Liver (tissue), 9 donors: ENCODE data around the gene TTYH3. TPM values are rescaled to one million over a fixed set of nuclear protein-coding genes. Genes with fewer than 3 reads are reported as not detected.

Source experiments
- DNase-seq: peaks from one replicate; pipeline ENCODE4 v3.0.0-alpha.2; 2017; ENCODE audit warnings: low spot score
- H3K27ac ChIP-seq, 2 donors: one replicate each; pipeline ENCODE4 v1.7.0; 2013; ENCODE audit warnings: inconsistent platforms in 2 of 2, low read length in 2 of 2, control low read depth in 1 of 2, low read depth in 1 of 2, mild to moderate bottlenecking in 1 of 2
- H3K27me3 ChIP-seq, 4 donors: one replicate each; pipeline versions ENCODE4 v1.6.1 to v1.7.0; 2013; ENCODE audit warnings: low read length in 3 of 4, inconsistent platforms in 1 of 4, mild to moderate bottlenecking in 1 of 4, moderate library complexity in 1 of 4; ENCODE audit not compliant: control insufficient read depth in 4 of 4, insufficient read depth in 4 of 4
- H3K36me3 ChIP-seq, 4 donors: one replicate each; pipeline versions ENCODE4 v1.6.1 to v1.7.0; 2013; ENCODE audit warnings: low read length in 3 of 4, mild to moderate bottlenecking in 3 of 4, low read depth in 1 of 4, moderate library complexity in 1 of 4; ENCODE audit not compliant: control insufficient read depth in 4 of 4, insufficient read depth in 3 of 4
- H3K4me1 ChIP-seq, 4 donors: one replicate each; pipeline versions ENCODE4 v1.6.1 to v1.7.0; 2013; ENCODE audit warnings: low read length in 3 of 4, mild to moderate bottlenecking in 3 of 4, moderate library complexity in 1 of 4; ENCODE audit not compliant: control insufficient read depth in 4 of 4, insufficient read depth in 4 of 4
- H3K4me3 ChIP-seq, 3 donors: one replicate each; pipeline versions ENCODE4 v1.6.1 to v1.7.0; 2013; ENCODE audit warnings: low read length in 3 of 3, control low read depth in 1 of 3, low read depth in 1 of 3, mild to moderate bottlenecking in 1 of 3
- H3K9ac ChIP-seq, 2 donors: one replicate each; pipeline ENCODE4 v1.7.0; 2013; ENCODE audit warnings: low read length in 2 of 2, mild to moderate bottlenecking in 2 of 2, moderate library complexity in 2 of 2, control low read depth in 1 of 2, low read depth in 1 of 2
- H3K9me3 ChIP-seq, 4 donors: one replicate each; pipeline versions ENCODE4 v1.6.1 to v1.7.0; 2013; ENCODE audit warnings: low read length in 3 of 4; ENCODE audit not compliant: control insufficient read depth in 4 of 4
- ATF3 ChIP-seq: IDR thresholded peaks from 2 replicates; pipeline ENCODE4 v1.6.1; 2016; ENCODE audit warnings: antibody characterized with exemption
- CTCF ChIP-seq: fragments of 150-350 bp; IDR thresholded peaks from 2 replicates; pipeline ENCODE4 v1.5.1; 2017; ENCODE audit warnings: improper control_type of control experiment, low read depth, low read length; ENCODE audit not compliant: missing input control
- EGR1 ChIP-seq, 2 donors: IDR thresholded peaks; 2 replicates each; pipeline ENCODE4 v1.6.1; 2016 to 2018; ENCODE audit warnings: antibody characterized with exemption in 2 of 2, low read depth in 2 of 2
- FOXA1 ChIP-seq: IDR thresholded peaks from 2 replicates; pipeline ENCODE4 v1.6.1; 2016; ENCODE audit warnings: antibody characterized with exemption
- FOXA2 ChIP-seq: IDR thresholded peaks from 2 replicates; pipeline ENCODE4 v1.6.1; 2016; ENCODE audit warnings: antibody characterized with exemption
- GABPA ChIP-seq, 2 donors: IDR thresholded peaks in 1 of 2; conservative IDR thresholded peaks in 1 of 2; 2 replicates each; pipeline ENCODE4 v1.6.1; 2016; ENCODE audit warnings: antibody characterized with exemption in 2 of 2, mild to moderate bottlenecking in 1 of 2, moderate library complexity in 1 of 2
- HNF4G ChIP-seq: IDR thresholded peaks from 2 replicates; pipeline ENCODE4 v1.6.1; 2016; ENCODE audit warnings: antibody characterized with exemption
- JUND ChIP-seq, 2 donors: IDR thresholded peaks; 2 replicates each; pipeline ENCODE4 v1.6.1; 2016; ENCODE audit warnings: antibody characterized with exemption in 2 of 2
- MAX ChIP-seq: IDR thresholded peaks from 2 replicates; pipeline ENCODE4 v1.6.1; 2016; ENCODE audit warnings: antibody characterized with exemption
- NR2F2 ChIP-seq: IDR thresholded peaks from 2 replicates; pipeline ENCODE4 v1.6.1; 2016; ENCODE audit warnings: antibody characterized with exemption
- RAD21 ChIP-seq, 2 donors: IDR thresholded peaks; 2 replicates each; pipeline ENCODE4 v1.6.1; 2016; ENCODE audit warnings: antibody characterized with exemption in 2 of 2, mild to moderate bottlenecking in 2 of 2
- RXRA ChIP-seq, 2 donors: IDR thresholded peaks; 2 replicates each; pipeline ENCODE4 v1.6.1; 2017 to 2018; ENCODE audit warnings: antibody characterized with exemption in 2 of 2, mild to moderate bottlenecking in 1 of 2
- SP1 ChIP-seq: IDR thresholded peaks from 2 replicates; pipeline ENCODE4 v1.6.1; 2018; ENCODE audit warnings: antibody characterized with exemption, mild to moderate bottlenecking
- TAF1 ChIP-seq: conservative IDR thresholded peaks from 2 replicates; pipeline ENCODE4 v1.6.1; 2016; ENCODE audit warnings: antibody characterized with exemption, mild to moderate bottlenecking
- YY1 ChIP-seq: IDR thresholded peaks from 2 replicates; pipeline ENCODE4 v1.6.1; 2016; ENCODE audit warnings: antibody characterized with exemption, mild to moderate bottlenecking
- ZBTB33 ChIP-seq: IDR thresholded peaks from 2 replicates; pipeline ENCODE4 v1.6.1; 2016; ENCODE audit warnings: antibody characterized with exemption
- WGBS: extraction: QIAGEN DNeasy Blood & Tissue Kit; methylation state at CpG from one replicate; pipeline ENCODE4 v1.1.7; 2013; 5-methylcytosine and 5-hydroxymethylcytosine counted together
- polyA plus RNA-seq, 2 donors: library from polyadenylated mRNA; stranded (reverse) in 1 of 2; unstranded in 1 of 2; fragments of 200-250 nt in 1 of 2; fragments of >200 nt in 1 of 2; fragmentation: Nextera tagmentation in 1 of 2; extraction: Ambion mirVana in 1 of 2; gene quantifications; one replicate each; pipeline versions ENCODE4 v1.2.1 to v1.2.3, GENCODE V29; 2013 to 2015
- total RNA-seq, 2 donors: library from RNA; depleted of rRNA; stranded (reverse); fragments of >200 nt; gene quantifications; one replicate each; pipeline ENCODE4 v1.2.3, GENCODE V29; 2014
- donor health status: healthy.
- donor health status: healthy.
- donor health status: healthy.
- donor health status: healthy.
- donor health status: healthy.

The TTYH3 gene
- total and polyA plus RNA-seq, 4 donors: 8.2 to 19.6 (median 17.4) TPM

GRCh38 chr7:2652736-2653060 lies 20.9 kb downstream of the TTYH3 start:
- no peak overlapping the region for H3K27ac ChIP-seq
- no peak overlapping the region for H3K4me3 ChIP-seq
- WGBS: 95% methylated on average over 12 of the region's 12 CpGs
- H3K9ac ChIP-seq: no peak overlapping the region
- H3K36me3 ChIP-seq: peaks cover 0 to 18% (median 7%) of the 10 kb centered on the region in 4 donors
- H3K27me3 ChIP-seq: no peaks in the 10 kb centered on the region
- no peak for TF ChIP-seq EGR1 (IDR thresholded peaks at IDR 0.05; ENCODE audit: low read depth in 2 of 2)
- DNase-seq: no peak
- H3K9me3 ChIP-seq: no peaks in the 10 kb centered on the region
- no peaks in the 10 kb centered on the region for H3K4me1 ChIP-seq

- Histone ChIP-seq H3K27me3 (no peaks in the 10 kb centered on the region), H3K9ac (no peak overlapping the region), H3K4me3 (no peak overlapping the region), H3K9me3 (no peaks in the 10 kb centered on the region), H3K36me3 (peaks cover 0 to 18% (median 6%) of the 10 kb centered on the region in 4 donors), H3K27ac (no peak overlapping the region), H3K4me1 (no peaks in the 10 kb centered on the region)
- WGBS: 79% methylated on average over 5 of the region's 5 CpGs
- DNase-seq: no peak
- TF ChIP-seq MAX (no peak), ZBTB33 (no peak), YY1 (no peak), JUND (IDR thresholded peaks at IDR 0.05) (no peak), EGR1 (IDR thresholded peaks at IDR 0.05; ENCODE audit: low read depth in 2 of 2) (no peak), RXRA (IDR thresholded peaks at IDR 0.05) (no peak), FOXA1 (no peak), ATF3 (no peak), FOXA2 (no peak), GABPA (IDR thresholded peaks at IDR 0.05 in 1 of 2, conservative IDR thresholded peaks at IDR 0.05 in 1 of 2) (no peak), SP1 (no peak), RAD21 (IDR thresholded peaks at IDR 0.05) (no peak), CTCF (no peak), HNF4G (no peak), TAF1 (no peak), NR2F2 (no peak)
Measured at GRCh38 chr7:2654059-2654458, 22.3 kb downstream of the TTYH3 start.
